Myometrial cell (primary cell): ENCODE results near the gene FAM185A. TPM values are rescaled to one million over a fixed set of nuclear protein-coding genes. Genes with fewer than 3 reads are reported as not detected.

Experiments
- total RNA-seq: library from RNA; depleted of rRNA; stranded (reverse); fragments of >200 nt; gene quantifications from 2 replicates; pipeline ENCODE4 v1.2.3, GENCODE V29; 2015

Gene FAM185A
- 3.5 and 8.1 TPM in 2 replicates for total RNA-seq

GRCh38 chr7:102748605-102749444 is at the start of gene FAM185A:
TSS of gene FAM185A (plus strand) at chr7:102748999. CDS start at chr7:102749208, 209 bp downstream.

Other genes starting within 250 kb of the FAM185A start
- 3.2 and 5.8 TPM in 2 replicates for gene RASA4B, start 231.2 kb upstream of the FAM185A start, total RNA-seq
- not detected in 2 replicates for gene UPK3BL2, start 205.3 kb upstream of the FAM185A start, total RNA-seq
- not detected in 2 replicates for gene SPDYE2, start 197.8 kb upstream of the FAM185A start, total RNA-seq
- 3.2 and 10.3 TPM in 2 replicates for gene POLR2J3, start 176.4 kb upstream of the FAM185A start, total RNA-seq
- 2.6 and 3.9 TPM in 2 replicates for gene RASA4, start 132.2 kb upstream of the FAM185A start, total RNA-seq
- 31.4 and 35.5 TPM in 2 replicates for gene UPK3BL1, start 106.2 kb upstream of the FAM185A start, total RNA-seq
- not detected in 2 replicates for gene SPDYE2B, start 98.7 kb upstream of the FAM185A start, total RNA-seq
- gene POLR2J2, start 77.3 kb upstream of the FAM185A start, total RNA-seq = not detected in 2 replicates
- gene LRRC17, start 164.0 kb downstream of the FAM185A start, total RNA-seq = 104 and 108 TPM in 2 replicates